ENCODE results near the gene ENC1.

ENC1 gene

DNA sequence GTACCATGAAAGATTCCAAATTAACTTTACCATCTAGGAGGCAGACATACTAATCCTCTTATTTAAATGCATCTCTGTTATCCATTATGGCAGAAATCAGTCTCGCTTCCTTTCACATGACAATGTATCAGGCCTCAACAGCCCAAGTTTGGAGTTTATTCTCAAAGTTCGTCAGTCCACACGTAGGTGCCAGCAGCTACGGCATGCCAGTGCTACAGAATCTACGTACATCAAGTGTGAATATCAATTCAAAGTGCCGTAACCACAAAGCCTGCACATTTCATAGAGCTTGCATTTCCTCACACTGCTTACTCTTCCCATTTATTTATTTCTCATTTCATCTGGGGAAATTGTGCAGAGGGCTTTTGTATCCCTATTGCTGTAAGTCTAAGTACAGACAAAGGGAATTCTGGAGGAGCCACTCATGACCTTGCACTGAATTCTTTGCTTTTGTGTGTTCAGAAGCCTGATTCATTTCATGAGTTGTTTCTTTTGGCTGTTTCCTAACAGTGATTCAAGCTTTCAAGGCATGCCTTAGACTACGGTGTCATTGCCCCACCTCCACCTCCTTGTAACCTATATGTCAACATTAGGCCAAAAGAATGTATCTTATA, 10.0 kb downstream of the ENC1 start:
- FAIRE-seq, result no peak

- no peak for FAIRE-seq
Observed at GRCh38 chr5:74629326-74629725, 11.2 kb downstream of the ENC1 start.

GRCh38 chr5:74628359-74628758, 12.2 kb downstream of the ENC1 start:
- no peak for FAIRE-seq

DNA sequence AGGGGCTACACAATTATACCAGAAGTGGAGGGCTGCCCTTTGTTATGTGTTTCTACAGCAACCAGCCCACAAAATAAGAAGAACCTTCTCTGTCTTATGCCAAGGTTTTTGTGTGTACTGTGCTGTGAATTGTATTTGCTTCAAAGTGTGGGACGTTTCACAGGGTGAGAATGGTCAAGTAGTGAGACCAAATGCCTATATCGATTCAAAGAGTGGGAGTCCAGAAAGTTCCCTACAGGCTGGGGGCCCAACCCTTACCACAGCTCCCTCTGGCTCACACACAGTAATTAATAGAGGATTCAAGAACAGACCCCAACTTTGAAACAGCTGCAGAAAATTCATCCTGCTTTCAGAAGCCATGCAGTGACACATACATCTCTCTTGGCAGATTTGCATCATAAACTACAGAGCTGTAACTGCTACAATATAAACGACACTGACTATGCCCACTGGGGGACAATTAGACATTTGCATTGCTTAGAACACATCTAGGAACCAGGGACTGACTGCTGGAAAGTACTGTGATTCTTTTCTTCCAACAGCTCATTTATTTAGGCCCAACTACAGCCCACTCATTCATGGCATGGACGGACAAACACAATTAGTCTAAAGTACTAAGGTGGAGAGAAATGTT, 12.8 kb downstream of the ENC1 start:
- no peak for FAIRE-seq

GRCh38 chr5:74626386-74627222, 13.9 kb downstream of the ENC1 start:
- no peak for FAIRE-seq

- no peak for FAIRE-seq
Observed at GRCh38 chr5:74625742-74626241, 14.7 kb downstream of the ENC1 start.

GRCh38 chr5:74624931-74625505, 15.5 kb downstream of the ENC1 start:
- no peak for FAIRE-seq

- FAIRE-seq, result no peak
Observed at GRCh38 chr5:74624501-74624900, 16.0 kb downstream of the ENC1 start.

- FAIRE-seq, result no peak
Observed at GRCh38 chr5:74623748-74624408, 16.6 kb downstream of the ENC1 start.

DNA sequence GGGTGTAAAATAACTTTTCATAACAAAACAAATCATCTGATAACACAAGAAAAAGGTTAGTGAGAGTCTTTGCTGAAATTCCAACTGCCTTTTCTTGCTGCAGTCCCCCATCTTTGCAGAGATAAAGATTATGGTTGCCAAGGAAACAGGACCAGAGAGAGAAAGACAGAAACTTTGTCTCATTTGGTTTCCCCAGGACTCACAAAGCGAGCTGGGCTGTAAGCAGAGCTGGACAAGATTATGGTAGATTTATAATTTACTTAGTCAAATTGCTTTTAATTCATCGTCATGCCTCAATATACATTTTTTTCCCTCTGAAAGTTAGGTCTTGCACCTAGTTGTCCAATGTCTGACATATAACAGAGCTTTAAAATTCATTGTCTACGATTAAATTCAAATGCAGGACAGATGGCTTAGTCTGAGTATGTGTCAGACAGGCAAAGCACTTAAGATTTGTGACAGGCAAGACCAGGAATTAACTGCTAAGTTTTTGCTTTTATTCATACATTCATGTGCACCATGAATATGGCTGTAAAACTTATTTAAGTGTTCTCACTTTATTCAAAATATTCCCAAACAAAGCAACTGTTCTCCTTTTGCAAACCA, 17.4 kb downstream of the ENC1 start:
- no peak for FAIRE-seq

GRCh38 chr5:74622122-74622521, 18.4 kb downstream of the ENC1 start:
- no peak for FAIRE-seq

DNA sequence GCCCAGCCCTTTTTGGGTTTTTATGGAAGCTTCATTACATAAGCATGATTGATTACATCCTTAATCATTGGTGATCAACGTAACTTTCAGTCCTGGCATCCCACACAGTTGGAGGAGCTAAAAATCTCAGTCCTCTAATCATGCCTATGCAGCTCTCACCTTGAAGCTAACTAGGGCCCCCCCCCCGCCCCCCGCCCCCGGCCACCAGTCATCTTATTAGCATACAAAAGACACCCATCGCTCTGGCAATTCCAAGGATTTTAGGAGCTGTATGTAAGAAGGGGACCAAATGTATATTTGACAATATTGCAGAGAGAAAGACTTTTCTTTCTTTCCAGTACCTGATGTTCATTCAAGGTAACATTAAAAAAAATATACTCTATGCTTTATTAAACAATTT, 19.0 kb downstream of the ENC1 start:
- FAIRE-seq, result no peak

- FAIRE-seq, result no peak
Observed at GRCh38 chr5:74619308-74619707, 21.2 kb downstream of the ENC1 start.

GRCh38 chr5:74618106-74618505, 22.4 kb downstream of the ENC1 start:
- FAIRE-seq, result no peak

GRCh38 chr5:74617202-74617601, 23.3 kb downstream of the ENC1 start:
- peak; percentile 65 for FAIRE-seq

- FAIRE-seq, result no peak
Observed at GRCh38 chr5:74616236-74617146, 24.0 kb downstream of the ENC1 start.

- no peak for FAIRE-seq
Observed at GRCh38 chr5:74613283-74613682, 27.2 kb downstream of the ENC1 start.

GRCh38 chr5:74612045-74612444, 28.5 kb downstream of the ENC1 start:
- FAIRE-seq, result no peak

GRCh38 chr5:74608736-74609601, 31.6 kb downstream of the ENC1 start:
- no peak for FAIRE-seq

DNA sequence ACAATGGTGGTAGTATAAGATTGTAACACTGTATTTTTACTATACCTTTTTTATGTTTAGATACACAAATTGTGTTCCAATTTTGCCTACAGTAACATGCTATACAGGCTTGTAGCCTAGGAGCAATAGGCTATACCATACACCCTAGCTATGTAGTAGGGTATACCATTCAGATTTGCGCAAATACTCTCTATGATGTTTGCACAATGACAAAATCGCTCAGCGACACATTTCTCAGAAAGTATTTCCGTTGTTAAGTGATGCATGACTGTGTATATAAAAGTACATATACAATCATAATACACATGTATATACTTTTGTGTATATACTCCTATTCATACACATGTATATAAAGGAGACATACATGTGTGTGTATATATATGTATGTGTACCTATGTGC, 34.8 kb downstream of the ENC1 start:
- no peak for FAIRE-seq
